ENCODE data around the gene ITIH2. TPM values are rescaled to one million over a fixed set of nuclear protein-coding genes. Genes with fewer than 3 reads are reported as not detected.

ITIH2 gene
- total and polyA plus RNA-seq, 2 of the 8 experiments (the other 6 are each of a cell fraction or from before 2014, with no cell fraction given), result not detected

Other genes with a start within 250 kb of the ITIH2 start
- gene ITIH5, start 36.4 kb upstream of the ITIH2 start, total RNA-seq (2021; fragmentation: NEBNext Ultra II Directional; extraction: Animal tissue kit (Norgen Biotek cat#: 25700)), result 7.6 and 9.8 TPM in 2 replicates
- gene ITIH5, start 36.4 kb upstream of the ITIH2 start, polyA plus RNA-seq (2011; rRNA removed), result 5.8 and 6.5 TPM in 2 replicates
- gene KIN, start 84.7 kb downstream of the ITIH2 start, total RNA-seq (2021; fragmentation: NEBNext Ultra II Directional; extraction: Animal tissue kit (Norgen Biotek cat#: 25700)), result 16.5 and 18.9 TPM in 2 replicates
- gene KIN, start 84.7 kb downstream of the ITIH2 start, polyA plus RNA-seq (2011; rRNA removed), result 1.6 and 3.7 TPM in 2 replicates
- 265 and 272 TPM in 2 replicates for gene ATP5F1C, start 84.9 kb downstream of the ITIH2 start, total RNA-seq (2021; fragmentation: NEBNext Ultra II Directional; extraction: Animal tissue kit (Norgen Biotek cat#: 25700))
- 105 and 221 TPM in 2 replicates for gene ATP5F1C, start 84.9 kb downstream of the ITIH2 start, polyA plus RNA-seq (2011; rRNA removed)
- 10.7 and 11.2 TPM in 2 replicates for gene TAF3, start 115.2 kb downstream of the ITIH2 start, total RNA-seq (2021; fragmentation: NEBNext Ultra II Directional; extraction: Animal tissue kit (Norgen Biotek cat#: 25700))
- gene TAF3, start 115.2 kb downstream of the ITIH2 start, polyA plus RNA-seq (2011; rRNA removed), result 1.5 and 1.7 TPM in 2 replicates

Data from H1 (cell line).